Loucy (cell line): ENCODE data around the gene CASP8.

ENCODE experiments used
- EZH2phosphoT487 ChIP-seq: fragments of 200-600 bp; IDR thresholded peaks from 2 replicates; pipeline ENCODE4 v1.6.1; 2018; ENCODE audit warnings: antibody characterized with exemption, mild to moderate bottlenecking, moderate library complexity, borderline replicate concordance
- TF ChIP-seq, protein P1 (sequence below): fragments of 200-600 bp; sonication (generic); conservative IDR thresholded peaks from 2 replicates; pipeline ENCODE4 v1.5.1; 2014; ENCODE audit warnings: mild to moderate bottlenecking, antibody characterized with exemption, low read length

GRCh38 chr2:201250741-201251140 is 9.6 kb upstream of the CASP8 start:
- TF ChIP-seq, protein P1, sequence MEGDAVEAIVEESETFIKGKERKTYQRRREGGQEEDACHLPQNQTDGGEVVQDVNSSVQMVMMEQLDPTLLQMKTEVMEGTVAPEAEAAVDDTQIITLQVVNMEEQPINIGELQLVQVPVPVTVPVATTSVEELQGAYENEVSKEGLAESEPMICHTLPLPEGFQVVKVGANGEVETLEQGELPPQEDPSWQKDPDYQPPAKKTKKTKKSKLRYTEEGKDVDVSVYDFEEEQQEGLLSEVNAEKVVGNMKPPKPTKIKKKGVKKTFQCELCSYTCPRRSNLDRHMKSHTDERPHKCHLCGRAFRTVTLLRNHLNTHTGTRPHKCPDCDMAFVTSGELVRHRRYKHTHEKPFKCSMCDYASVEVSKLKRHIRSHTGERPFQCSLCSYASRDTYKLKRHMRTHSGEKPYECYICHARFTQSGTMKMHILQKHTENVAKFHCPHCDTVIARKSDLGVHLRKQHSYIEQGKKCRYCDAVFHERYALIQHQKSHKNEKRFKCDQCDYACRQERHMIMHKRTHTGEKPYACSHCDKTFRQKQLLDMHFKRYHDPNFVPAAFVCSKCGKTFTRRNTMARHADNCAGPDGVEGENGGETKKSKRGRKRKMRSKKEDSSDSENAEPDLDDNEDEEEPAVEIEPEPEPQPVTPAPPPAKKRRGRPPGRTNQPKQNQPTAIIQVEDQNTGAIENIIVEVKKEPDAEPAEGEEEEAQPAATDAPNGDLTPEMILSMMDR, result no peak
- no peak for TF ChIP-seq EZH2phosphoT487
